H1 (cell line): Measurements from ENCODE around the gene HEPHL1. TPM values are rescaled to one million over a fixed set of nuclear protein-coding genes. Genes with fewer than 3 reads are reported as not detected.

ENCODE experiments used
- CTCF ChIA-PET: fragments of 300-600 bp; sonication (Branson Sonifier 250); formaldehyde crosslinking; loops from one replicate; lab custom pipeline; 2021; ENCODE audit not compliant: partially characterized antibody; lab: Charles Lee
- POLR2A ChIA-PET: fragments of 300-600 bp; sonication (Branson Sonifier 250); formaldehyde crosslinking; loops from one replicate; lab custom pipeline; 2021; ENCODE audit warnings: inconsistent platforms; ENCODE audit not compliant: partially characterized antibody; lab: Charles Lee
- DNase-seq, 2 experiments: peaks; one replicate each; pipeline versions ENCODE4 v3.0.0 to v3.0.0-alpha.2; 2010 to 2022; ENCODE audit warnings: low spot score in 2 of 2, low read depth in 1 of 2, mixed read lengths in 1 of 2
- FAIRE-seq: peaks from 2 replicates; lab custom pipeline; 2011; peaks lifted over from hg19 to GRCh38; lab: Jason Lieb, UNC
- H2AFZ ChIP-seq: 2 replicates; pipeline ENCODE4 v1.8.1; 2012; ENCODE audit warnings: low read length, inconsistent platforms
- H2AK5ac ChIP-seq: 2 replicates; pipeline ENCODE4 v1.6.1; 2013; ENCODE audit warnings: low read depth, low read length
- H2BK120ac ChIP-seq: replicated peaks from 2 replicates; pipeline ENCODE3; 2013; ENCODE audit warnings: low read depth, low read length, inconsistent platforms
- H2BK12ac ChIP-seq: 2 replicates; pipeline ENCODE4 v1.6.1; 2013; ENCODE audit warnings: low read depth, low read length
- H2BK15ac ChIP-seq: 2 replicates; pipeline ENCODE4 v1.6.1; 2013; ENCODE audit warnings: low read length
- H2BK20ac ChIP-seq: 2 replicates; pipeline ENCODE4 v1.6.1; 2013; ENCODE audit warnings: low read length
- H2BK5ac ChIP-seq: 2 replicates; pipeline ENCODE4 v1.6.1; 2013; ENCODE audit warnings: low read depth, low read length
- H3K14ac ChIP-seq: 2 replicates; pipeline ENCODE4 v1.6.1; 2013; ENCODE audit warnings: inconsistent platforms; ENCODE audit not compliant: insufficient read length
- H3K18ac ChIP-seq: 2 replicates; pipeline ENCODE4 v1.6.1; 2013; ENCODE audit warnings: low read length; ENCODE audit errors: extremely low read depth
- H3K23ac ChIP-seq: 2 replicates; pipeline ENCODE4 v1.6.1; 2013; ENCODE audit warnings: inconsistent platforms; ENCODE audit not compliant: insufficient read length
- H3K23me2 ChIP-seq: 2 replicates; pipeline ENCODE4 v1.6.1; 2013; ENCODE audit warnings: low read depth, low read length
- H3K27ac ChIP-seq: 2 replicates; pipeline ENCODE4 v1.6.1; 2011; ENCODE audit warnings: low read depth, low read length, inconsistent platforms
- H3K27me3 ChIP-seq, 4 experiments: replicated peaks in 1 of 4; 1 replicate in 1 of 4; 2 replicates in 3 of 4; pipeline versions ENCODE4 v1.6.1 to v1.8.1; 2011 to 2013; ENCODE audit warnings: low read length in 3 of 4, mild to moderate bottlenecking in 3 of 4, inconsistent platforms in 2 of 4, mixed read lengths in 2 of 4, moderate library complexity in 1 of 4; ENCODE audit not compliant: control insufficient read depth in 3 of 4, insufficient read depth in 3 of 4; ENCODE audit errors: extremely low read depth in 1 of 4
- H3K36me3 ChIP-seq, 4 experiments: 2 replicates each; pipeline versions ENCODE4 v1.6.1 to v1.8.1; 2011 to 2013; ENCODE audit warnings: mild to moderate bottlenecking in 4 of 4, low read length in 3 of 4, moderate library complexity in 2 of 4, control low read depth in 1 of 4, inconsistent platforms in 1 of 4; ENCODE audit not compliant: insufficient read depth in 4 of 4, control insufficient read depth in 2 of 4
- H3K4ac ChIP-seq: replicated peaks from 2 replicates; pipeline ENCODE3; 2013; ENCODE audit warnings: low read length, low read depth, mixed read lengths, inconsistent platforms; ENCODE audit not compliant: insufficient read length
- H3K4me1 ChIP-seq, 4 experiments: replicated peaks in 1 of 4; 1 replicate in 1 of 4; 2 replicates in 3 of 4; pipeline versions ENCODE4 v1.6.1 to v1.8.1; 2011 to 2013; ENCODE audit warnings: low read length in 3 of 4, inconsistent platforms in 2 of 4, mixed read lengths in 1 of 4; ENCODE audit not compliant: insufficient read depth in 4 of 4, control insufficient read depth in 3 of 4
- H3K4me2 ChIP-seq, 2 experiments: 2 replicates each; pipeline versions ENCODE4 v1.6.1 to v1.8.1; 2011 to 2013; ENCODE audit warnings: low read depth in 2 of 2, low read length in 2 of 2, control low read depth in 1 of 2, inconsistent platforms in 1 of 2, mild to moderate bottlenecking in 1 of 2; ENCODE audit not compliant: insufficient read depth in 1 of 2
- H3K4me3 ChIP-seq, 4 experiments: fragments of 200-600, 300-600 bp in 1 of 4; sonication (generic), shearing (Covaris generic), sonication (Bioruptor Twin) in 1 of 4; 2 replicates each; pipeline versions ENCODE4 v1.5.1 to v1.8.1; 2011 to 2016; ENCODE audit warnings: low read length in 4 of 4, low read depth in 3 of 4, control low read depth in 2 of 4, inconsistent platforms in 2 of 4, mild to moderate bottlenecking in 2 of 4, mixed read lengths in 1 of 4, moderate library complexity in 1 of 4; ENCODE audit not compliant: insufficient read depth in 2 of 4; ENCODE audit errors: extremely low read depth in 1 of 4
- H3K56ac ChIP-seq: replicated peaks from 2 replicates; pipeline ENCODE3; 2013; ENCODE audit warnings: low read depth, mild to moderate bottlenecking, mixed read lengths, low read length, inconsistent platforms; ENCODE audit not compliant: insufficient read length
- H3K79me1 ChIP-seq: 2 replicates; pipeline ENCODE4 v1.6.1; 2013; ENCODE audit warnings: low read depth, low read length, control low read depth
- H3K79me2 ChIP-seq, 2 experiments: 2 replicates each; pipeline versions ENCODE4 v1.6.1 to v1.8.1; 2012 to 2013; ENCODE audit warnings: low read length in 2 of 2, mild to moderate bottlenecking in 2 of 2, inconsistent platforms in 1 of 2; ENCODE audit not compliant: insufficient read depth in 2 of 2, control insufficient read depth in 1 of 2
- H3K9ac ChIP-seq, 4 experiments: replicated peaks in 1 of 4; 1 replicate in 1 of 4; 2 replicates in 3 of 4; pipeline versions ENCODE4 v1.6.1 to v1.8.1; 2011 to 2013; ENCODE audit warnings: low read depth in 3 of 4, low read length in 3 of 4, control low read depth in 2 of 4, mild to moderate bottlenecking in 2 of 4, moderate library complexity in 2 of 4, inconsistent platforms in 1 of 4; ENCODE audit errors: extremely low read depth in 1 of 4
- H3K9me3 ChIP-seq, 2 experiments: 2 replicates each; pipeline versions ENCODE4 v1.6.1 to v1.8.1; 2012 to 2013; ENCODE audit warnings: mild to moderate bottlenecking in 2 of 2, moderate library complexity in 2 of 2, control low read depth in 1 of 2, inconsistent platforms in 1 of 2, low read depth in 1 of 2, low read length in 1 of 2, mixed read lengths in 1 of 2; ENCODE audit not compliant: insufficient read depth in 2 of 2
- H4K20me1 ChIP-seq, 2 experiments: replicated peaks in 1 of 2; 2 replicates each; pipeline versions ENCODE3 to v1.8.1; 2011 to 2013; ENCODE audit warnings: inconsistent platforms in 2 of 2, low read length in 2 of 2, mild to moderate bottlenecking in 1 of 2; ENCODE audit not compliant: insufficient read depth in 2 of 2, control insufficient read depth in 1 of 2
- H4K5ac ChIP-seq: 2 replicates; pipeline ENCODE4 v1.6.1; 2013; ENCODE audit warnings: low read length, low read depth, mixed read lengths, inconsistent platforms; ENCODE audit not compliant: insufficient read length
- H4K8ac ChIP-seq: 2 replicates; pipeline ENCODE4 v1.8.0; 2013; ENCODE audit warnings: mild to moderate bottlenecking, moderate library complexity, low read length, inconsistent platforms; ENCODE audit not compliant: insufficient read depth; ENCODE audit errors: extremely low read depth
- H4K91ac ChIP-seq: replicated peaks from 2 replicates; pipeline ENCODE3; 2013; ENCODE audit warnings: low read length, mixed read lengths, inconsistent platforms; ENCODE audit not compliant: insufficient read length
- EP300 ChIP-seq, 2 experiments: IDR thresholded peaks; 1 replicate in 1 of 2; 2 replicates in 1 of 2; pipeline ENCODE4 v1.6.1; 2011 to 2012; ENCODE audit warnings: low read depth in 2 of 2, low read length in 2 of 2, mild to moderate bottlenecking in 2 of 2, borderline replicate concordance in 1 of 2, inconsistent platforms in 1 of 2, moderate library complexity in 1 of 2
- HDAC6 ChIP-seq: IDR thresholded peaks from one replicate; pipeline ENCODE4 v1.7.1; 2012; ENCODE audit warnings: low read depth, mild to moderate bottlenecking, inconsistent platforms, low read length, moderate library complexity
- KDM4A ChIP-seq: IDR thresholded peaks from one replicate; pipeline ENCODE4 v1.7.1; 2012; ENCODE audit warnings: low read depth, mild to moderate bottlenecking, moderate library complexity, low read length, inconsistent platforms; ENCODE audit not compliant: severe bottlenecking
- KDM5A ChIP-seq: fragments of 200-600 bp; IDR thresholded peaks from 2 replicates; pipeline ENCODE4 v1.7.1; 2012; ENCODE audit warnings: mild to moderate bottlenecking, low read length, inconsistent platforms, mixed read lengths
- PHF8 ChIP-seq: fragments of 200-600 bp; sonication (generic); conservative IDR thresholded peaks from 2 replicates; pipeline ENCODE4 v1.7.1; 2012; ENCODE audit warnings: low read depth, mild to moderate bottlenecking, inconsistent platforms, low read length, moderate library complexity
- POLR2AphosphoS5 ChIP-seq: IDR thresholded peaks from 2 replicates; pipeline ENCODE4 v1.6.1; 2011; ENCODE audit warnings: low read depth, low read length
- RFX5 ChIP-seq: IDR thresholded peaks from 2 replicates; pipeline ENCODE4 v1.6.1; 2011; ENCODE audit warnings: low read depth, low read length, improper control_type of control experiment, borderline replicate concordance
- SP4 ChIP-seq: IDR thresholded peaks from 2 replicates; pipeline ENCODE4 v1.6.1; 2012; ENCODE audit warnings: low read length, inconsistent platforms
- WGBS, 2 experiments: shearing (Covaris generic) in 1 of 2; methylation state at CpG; one replicate each; pipeline versions ENCODE4 v1.1.6 to v1.1.7; 2013 to 2015; ENCODE audit warnings: low lambda C conversion rate in 2 of 2, mixed read lengths in 2 of 2, inconsistent platforms in 1 of 2, low coverage in 1 of 2, missing lambda C conversion rate in 1 of 2; ENCODE audit not compliant: insufficient replicate concordance in 2 of 2, insufficient coverage in 1 of 2, insufficient read length in 1 of 2; ENCODE audit errors: extremely low coverage in 1 of 2, missing lambda C conversion rate in 1 of 2; 5-methylcytosine and 5-hydroxymethylcytosine counted together
- polyA plus RNA-seq, 7 experiments: library from polyadenylated mRNA; depleted of rRNA in 3 of 7; stranded (reverse) in 5 of 7; unstranded in 2 of 7; fragments of >200 nt in 5 of 7; fragments of 200-250 nt in 2 of 7; gene quantifications; 1 replicate in 5 of 7; 2 replicates in 1 of 7; 4 replicates in 1 of 7; pipeline versions ENCODE4 v1.2.1 to v1.2.3, GENCODE V29; 2011 to 2013; ENCODE audit warnings: missing spikeins in 2 of 7, mixed read lengths in 2 of 7
- total RNA-seq: library from RNA; stranded (reverse); fragmentation: NEBNext Ultra II Directional; extraction: Animal tissue kit (Norgen Biotek cat#: 25700); gene quantifications from 2 replicates; pipeline ENCODE4 v1.2.1, GENCODE V29; 2021
- TF ChIP-seq, protein P1 (sequence below): IDR thresholded peaks from 2 replicates; pipeline ENCODE4 v1.6.1; 2012; ENCODE audit warnings: low read length, inconsistent platforms

HEPHL1 gene
- total and polyA plus RNA-seq, 2 of the 8 experiments (the other 6 are each of a cell fraction or from before 2014, with no cell fraction given) = 0.09 to 0.11 TPM

DNA sequence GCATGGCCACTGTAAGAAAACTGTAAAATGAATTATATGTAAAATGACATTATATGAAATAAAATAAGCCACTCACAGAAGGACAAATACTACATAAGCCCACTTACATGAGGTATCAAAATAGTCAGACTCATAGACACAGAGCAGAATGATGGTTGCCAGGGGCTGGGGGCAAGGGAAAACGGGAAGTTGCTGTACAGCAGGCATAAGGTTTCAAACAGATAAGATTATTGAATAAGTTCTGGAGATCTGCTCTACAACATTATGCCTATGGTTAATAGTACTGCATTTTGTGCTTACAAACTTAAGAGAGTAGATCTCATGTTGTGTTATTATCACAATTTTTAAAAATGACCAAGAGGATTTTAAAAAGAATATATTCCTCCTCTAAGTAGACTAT, 32.7 kb upstream of the HEPHL1 start:
- no peak overlapping the region for H3K56ac ChIP-seq
- no peaks in the 10 kb centered on the region for H3K36me3 ChIP-seq
- H3K9ac ChIP-seq = no peak overlapping the region
- no peak overlapping the region for H3K23ac ChIP-seq
- no peak overlapping the region for H4K8ac ChIP-seq
- H3K23me2 ChIP-seq = no peaks in the 10 kb centered on the region
- no peak overlapping the region for H2BK15ac ChIP-seq
- H2BK20ac ChIP-seq = no peak overlapping the region
- no peak overlapping the region for H2AFZ ChIP-seq
- H3K79me2 ChIP-seq = no peaks in the 10 kb centered on the region
- WGBS, 2 experiments = 88% methylated on average over 1 of the region's 1 CpG; no CpG with 5 or more reads in 1 of the 2 experiments
- H2BK5ac ChIP-seq = no peak overlapping the region
- no peak overlapping the region for H3K18ac ChIP-seq
- H3K4me1 ChIP-seq = peaks cover 0 to 4% (median 0%) of the 10 kb centered on the region in 4 experiments; a peak in 1 of 7 replicates
- no peak overlapping the region for H4K5ac ChIP-seq
- H4K20me1 ChIP-seq = no peaks in the 10 kb centered on the region
- ChIA-PET POLR2A (no interaction called here), CTCF (no interaction called here)
- no peak overlapping the region for H4K91ac ChIP-seq
- TF ChIP-seq RFX5 = no peak
- no peak for TF ChIP-seq POLR2AphosphoS5
- no peak for TF ChIP-seq KDM4A
- no peak for TF ChIP-seq KDM5A
- TF ChIP-seq, protein P1, sequence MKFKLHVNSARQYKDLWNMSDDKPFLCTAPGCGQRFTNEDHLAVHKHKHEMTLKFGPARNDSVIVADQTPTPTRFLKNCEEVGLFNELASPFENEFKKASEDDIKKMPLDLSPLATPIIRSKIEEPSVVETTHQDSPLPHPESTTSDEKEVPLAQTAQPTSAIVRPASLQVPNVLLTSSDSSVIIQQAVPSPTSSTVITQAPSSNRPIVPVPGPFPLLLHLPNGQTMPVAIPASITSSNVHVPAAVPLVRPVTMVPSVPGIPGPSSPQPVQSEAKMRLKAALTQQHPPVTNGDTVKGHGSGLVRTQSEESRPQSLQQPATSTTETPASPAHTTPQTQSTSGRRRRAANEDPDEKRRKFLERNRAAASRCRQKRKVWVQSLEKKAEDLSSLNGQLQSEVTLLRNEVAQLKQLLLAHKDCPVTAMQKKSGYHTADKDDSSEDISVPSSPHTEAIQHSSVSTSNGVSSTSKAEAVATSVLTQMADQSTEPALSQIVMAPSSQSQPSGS = no peak
- no peak for TF ChIP-seq SP4
- TF ChIP-seq EP300 (IDR thresholded peaks at IDR 0.05; ENCODE audit: borderline replicate concordance in 1 of 2, low read depth in 2 of 2, low read length in 2 of 2) = no peak
- no peak for TF ChIP-seq PHF8
- TF ChIP-seq HDAC6 = no peak
- H3K27ac ChIP-seq = no peak overlapping the region
- FAIRE-seq (no peak), DNase-seq (no peak)
- no peak overlapping the region for H3K4me2 ChIP-seq
- no peaks in the 10 kb centered on the region for H3K79me1 ChIP-seq
- no peak overlapping the region for H2BK120ac ChIP-seq
- peaks cover 2 to 4% of the 10 kb centered on the region in 2 experiments; a peak in 3 of 4 replicates for H3K9me3 ChIP-seq
- H2AK5ac ChIP-seq = no peak overlapping the region
- H3K27me3 ChIP-seq = no peaks in the 10 kb centered on the region
- no peak overlapping the region for H2BK12ac ChIP-seq
- H3K4me3 ChIP-seq = no peak overlapping the region
- H3K14ac ChIP-seq = no peak overlapping the region
- no peak overlapping the region for H3K4ac ChIP-seq
